ENCODE results near the gene TMCC1. TPM values are rescaled to one million over a fixed set of nuclear protein-coding genes. Genes with fewer than 3 reads are reported as not detected.
"Not testable (repeated sequence)": the region's sequence is repeated elsewhere in the genome, so short reads cannot be mapped to it uniquely, and the experiment has no call there.

TMCC1 gene
- total RNA-seq, 1 experiment from 2014 or later, result 23.0 TPM

- Histone ChIP-seq H3K4me3 (ENCODE audit: low read length) (no peak overlapping the region), H3K9me2 (replicated peaks; ENCODE audit: insufficient read depth, low read length) (no peaks in the 10 kb centered on the region), H3K9me3 (ENCODE audit: low read length) (no peaks in the 10 kb centered on the region), H3K27me3 (ENCODE audit: low read length) (no peaks in the 10 kb centered on the region), H4K20me1 (ENCODE audit: insufficient read depth, low read depth, low read length) (no peaks in the 10 kb centered on the region), H3K4me1 (ENCODE audit: low read length) (peaks cover 6% of the 10 kb centered on the region; the same call in 1 of the 2 replicates), H3K36me3 (ENCODE audit: insufficient read depth, low read length) (0 out of 2 replicates have a peak, but pooled peaks cover 5% of the 10 kb centered on the region), H3K79me2 (ENCODE audit: low read length) (peaks cover 76% of the 10 kb centered on the region), H3K9ac (ENCODE audit: low read length) (no peak overlapping the region), H3K27ac (ENCODE audit: low read length) (peak overlapping the region; percentile 24; the same call in 1 of the 2 replicates), H2AFZ (ENCODE audit: low read length) (no peak overlapping the region), H3K4me2 (ENCODE audit: low read depth, low read length, poor library complexity, severe bottlenecking) (no peak overlapping the region)
- no peak for DNase-seq
Observed at GRCh38 chr3:129703913-129704312, 189.6 kb downstream of the TMCC1 start.

GRCh38 chr3:129702934-129703712 is 190.4 kb downstream of the TMCC1 start:
- Histone ChIP-seq H3K4me2 (ENCODE audit: low read depth, low read length, poor library complexity, severe bottlenecking) (no peak overlapping the region), H3K9me3 (ENCODE audit: low read length) (no peaks in the 10 kb centered on the region; the same call in 1 of the 2 replicates), H3K36me3 (ENCODE audit: insufficient read depth, low read length) (0 out of 2 replicates have a peak, but pooled peaks cover 5% of the 10 kb centered on the region), H4K20me1 (ENCODE audit: insufficient read depth, low read depth, low read length) (no peaks in the 10 kb centered on the region), H3K79me2 (ENCODE audit: low read length) (peaks cover 74% of the 10 kb centered on the region), H3K9me2 (replicated peaks; ENCODE audit: insufficient read depth, low read length) (no peaks in the 10 kb centered on the region), H3K27ac (ENCODE audit: low read length) (no peak overlapping the region), H2AFZ (ENCODE audit: low read length) (no peak overlapping the region), H3K9ac (ENCODE audit: low read length) (no peak overlapping the region), H3K4me1 (ENCODE audit: low read length) (no peaks in the 10 kb centered on the region; the same call in 1 of the 2 replicates), H3K4me3 (ENCODE audit: low read length) (no peak overlapping the region), H3K27me3 (ENCODE audit: low read length) (no peaks in the 10 kb centered on the region)
- DNase-seq, result no peak

GRCh38 chr3:129701161-129701560 is 192.3 kb downstream of the TMCC1 start:
- no peak overlapping the region for H3K27ac ChIP-seq (ENCODE audit: low read length)
- no peaks in the 10 kb centered on the region; the same call in 1 of the 2 replicates for H3K4me1 ChIP-seq (ENCODE audit: low read length)
- H3K79me2 ChIP-seq (ENCODE audit: low read length), result peaks cover 66% of the 10 kb centered on the region
- no peaks in the 10 kb centered on the region for H4K20me1 ChIP-seq (ENCODE audit: insufficient read depth, low read depth, low read length)
- no peaks in the 10 kb centered on the region for H3K27me3 ChIP-seq (ENCODE audit: low read length)
- H3K36me3 ChIP-seq (ENCODE audit: insufficient read depth, low read length), result 0 out of 2 replicates have a peak, but pooled peaks cover 5% of the 10 kb centered on the region
- H2AFZ ChIP-seq (ENCODE audit: low read length), result no peak overlapping the region
- H3K9me3 ChIP-seq (ENCODE audit: low read length), result no peaks in the 10 kb centered on the region; the same call in none of the 2 replicates
- no peak overlapping the region for H3K4me2 ChIP-seq (ENCODE audit: low read depth, low read length, poor library complexity, severe bottlenecking)
- DNase-seq, result no peak
- no peak overlapping the region for H3K4me3 ChIP-seq (ENCODE audit: low read length)
- no peak overlapping the region for H3K9ac ChIP-seq (ENCODE audit: low read length)
- no peaks in the 10 kb centered on the region for H3K9me2 ChIP-seq (replicated peaks; ENCODE audit: insufficient read depth, low read length)

- 0 out of 2 replicates have a peak, but pooled peaks cover 5% of the 10 kb centered on the region for H3K36me3 ChIP-seq (ENCODE audit: insufficient read depth, low read length)
- no peaks in the 10 kb centered on the region for H4K20me1 ChIP-seq (ENCODE audit: insufficient read depth, low read depth, low read length)
- H3K4me1 ChIP-seq (ENCODE audit: low read length), result no peaks in the 10 kb centered on the region; the same call in 1 of the 2 replicates
- H3K9me3 ChIP-seq (ENCODE audit: low read length), result no peaks in the 10 kb centered on the region; the same call in none of the 2 replicates
- no peak overlapping the region for H3K4me3 ChIP-seq (ENCODE audit: low read length)
- H3K27me3 ChIP-seq (ENCODE audit: low read length), result no peaks in the 10 kb centered on the region
- no peak overlapping the region for H3K4me2 ChIP-seq (ENCODE audit: low read depth, low read length, poor library complexity, severe bottlenecking)
- no peaks in the 10 kb centered on the region for H3K9me2 ChIP-seq (replicated peaks; ENCODE audit: insufficient read depth, low read length)
- no peak for DNase-seq
- no peak overlapping the region for H3K9ac ChIP-seq (ENCODE audit: low read length)
- no peak overlapping the region for H3K27ac ChIP-seq (ENCODE audit: low read length)
- peaks cover 58% of the 10 kb centered on the region for H3K79me2 ChIP-seq (ENCODE audit: low read length)
- no peak overlapping the region for H2AFZ ChIP-seq (ENCODE audit: low read length)
Observed at GRCh38 chr3:129699612-129700011, 193.9 kb downstream of the TMCC1 start.

- Histone ChIP-seq H3K27ac (ENCODE audit: low read length) (no peak overlapping the region), H4K20me1 (ENCODE audit: insufficient read depth, low read depth, low read length) (no peaks in the 10 kb centered on the region), H3K4me2 (ENCODE audit: low read depth, low read length, poor library complexity, severe bottlenecking) (no peak overlapping the region), H3K36me3 (ENCODE audit: insufficient read depth, low read length) (0 out of 2 replicates have a peak, but pooled peaks cover 5% of the 10 kb centered on the region), H3K79me2 (ENCODE audit: low read length) (peaks cover 59% of the 10 kb centered on the region), H3K9me3 (ENCODE audit: low read length) (no peaks in the 10 kb centered on the region; the same call in none of the 2 replicates), H3K4me1 (ENCODE audit: low read length) (no peaks in the 10 kb centered on the region; the same call in 1 of the 2 replicates), H3K9me2 (replicated peaks; ENCODE audit: insufficient read depth, low read length) (no peaks in the 10 kb centered on the region), H2AFZ (ENCODE audit: low read length) (no peak overlapping the region), H3K9ac (ENCODE audit: low read length) (no peak overlapping the region), H3K4me3 (ENCODE audit: low read length) (no peak overlapping the region), H3K27me3 (ENCODE audit: low read length) (no peaks in the 10 kb centered on the region)
- DNase-seq, result no peak
Observed at GRCh38 chr3:129699199-129699598, 194.3 kb downstream of the TMCC1 start.

GRCh38 chr3:129697229-129697969 is 196.1 kb downstream of the TMCC1 start:
- Histone ChIP-seq H3K4me2 (ENCODE audit: low read depth, low read length, poor library complexity, severe bottlenecking) (no peak overlapping the region), H3K79me2 (ENCODE audit: low read length) (peaks cover 48% of the 10 kb centered on the region), H2AFZ (ENCODE audit: low read length) (no peak overlapping the region), H3K27me3 (ENCODE audit: low read length) (no peaks in the 10 kb centered on the region), H3K36me3 (ENCODE audit: insufficient read depth, low read length) (0 out of 2 replicates have a peak, but pooled peaks cover 5% of the 10 kb centered on the region), H3K27ac (ENCODE audit: low read length) (no peak overlapping the region), H3K9ac (ENCODE audit: low read length) (no peak overlapping the region), H3K9me2 (replicated peaks; ENCODE audit: insufficient read depth, low read length) (no peaks in the 10 kb centered on the region), H3K4me1 (ENCODE audit: low read length) (peaks cover 1% of the 10 kb centered on the region), H3K4me3 (ENCODE audit: low read length) (no peak overlapping the region), H4K20me1 (ENCODE audit: insufficient read depth, low read depth, low read length) (no peaks in the 10 kb centered on the region), H3K9me3 (ENCODE audit: low read length) (no peaks in the 10 kb centered on the region; the same call in none of the 2 replicates)
- no peak for DNase-seq

- H3K36me3 ChIP-seq (ENCODE audit: insufficient read depth, low read length); H3K4me1 ChIP-seq (ENCODE audit: low read length): not testable (repeated sequence)
Observed at GRCh38 chr3:129696430-129696829, 197.1 kb downstream of the TMCC1 start.

GRCh38 chr3:129695230-129695629 is 198.3 kb downstream of the TMCC1 start:
- no peaks in the 10 kb centered on the region for H3K27me3 ChIP-seq (ENCODE audit: low read length)
- no peak overlapping the region for H2AFZ ChIP-seq (ENCODE audit: low read length)
- H3K4me2 ChIP-seq (ENCODE audit: low read depth, low read length, poor library complexity, severe bottlenecking), result no peak overlapping the region
- DNase-seq, result no peak
- H3K79me2 ChIP-seq (ENCODE audit: low read length), result peaks cover 33% of the 10 kb centered on the region
- H3K9ac ChIP-seq (ENCODE audit: low read length), result no peak overlapping the region
- H3K4me3 ChIP-seq (ENCODE audit: low read length), result no peak overlapping the region
- no peaks in the 10 kb centered on the region for H4K20me1 ChIP-seq (ENCODE audit: insufficient read depth, low read depth, low read length)
- no peaks in the 10 kb centered on the region for H3K36me3 ChIP-seq (ENCODE audit: insufficient read depth, low read length)
- no peak overlapping the region for H3K27ac ChIP-seq (ENCODE audit: low read length)
- no peaks in the 10 kb centered on the region; the same call in none of the 2 replicates for H3K9me3 ChIP-seq (ENCODE audit: low read length)
- peaks cover 21% of the 10 kb centered on the region for H3K4me1 ChIP-seq (ENCODE audit: low read length)
- H3K9me2 ChIP-seq (replicated peaks; ENCODE audit: insufficient read depth, low read length), result no peaks in the 10 kb centered on the region

More at GRCh38 chr3:129696430-129696829, 197.1 kb downstream of the TMCC1 start:
- not testable (repeated sequence) for H3K9ac ChIP-seq (ENCODE audit: low read length); H3K9me2 ChIP-seq (replicated peaks; ENCODE audit: insufficient read depth, low read length); H3K4me2 ChIP-seq (ENCODE audit: low read depth, low read length, poor library complexity, severe bottlenecking); H3K9me3 ChIP-seq (ENCODE audit: low read length); H4K20me1 ChIP-seq (ENCODE audit: insufficient read depth, low read depth, low read length); H3K27ac ChIP-seq (ENCODE audit: low read length); H3K4me3 ChIP-seq (ENCODE audit: low read length); DNase-seq; H2AFZ ChIP-seq (ENCODE audit: low read length); H3K27me3 ChIP-seq (ENCODE audit: low read length)
- peaks cover 42% of the 10 kb centered on the region for H3K79me2 ChIP-seq (ENCODE audit: low read length)
